ENCODE data around the gene BACE1. TPM values are rescaled to one million over a fixed set of nuclear protein-coding genes. Genes with fewer than 3 reads are reported as not detected.

Gene BACE1
- total RNA-seq, 1 experiment from 2014 or later: 9.6 TPM

- Histone ChIP-seq H3K9me2 (ENCODE audit: insufficient read depth) (no peaks in the 10 kb centered on the region), H3F3A (ENCODE audit: insufficient read depth, low read depth) (no peaks in the 10 kb centered on the region), H3K27ac (no peak overlapping the region), H2AFZ (no peak overlapping the region), H3K36me3 (ENCODE audit: low read depth) (peaks cover 18% of the 10 kb centered on the region; the same call in 1 of the 2 replicates), H3K79me2 (ENCODE audit: low read depth) (no peaks in the 10 kb centered on the region), H3K9me3 (ENCODE audit: insufficient read depth, low read depth) (no peaks in the 10 kb centered on the region), H3K4me2 (no peak overlapping the region), H3K4me1 (replicated peaks; ENCODE audit: insufficient read depth) (no peaks in the 10 kb centered on the region), H3K4me3 (no peak overlapping the region), H3K27me3 (ENCODE audit: insufficient read depth, low read depth) (no peaks in the 10 kb centered on the region), H4K20me1 (ENCODE audit: insufficient read depth) (no peaks in the 10 kb centered on the region)
- intact Hi-C loops (cut with micrococcal nuclease; ENCODE audit: unreplicated experiment): no loop called here
- ChIA-PET POLR2A (ENCODE audit: unreplicated experiment) (no interaction called here), CTCF (no interaction called here)
- TF ChIP-seq, protein P1, sequence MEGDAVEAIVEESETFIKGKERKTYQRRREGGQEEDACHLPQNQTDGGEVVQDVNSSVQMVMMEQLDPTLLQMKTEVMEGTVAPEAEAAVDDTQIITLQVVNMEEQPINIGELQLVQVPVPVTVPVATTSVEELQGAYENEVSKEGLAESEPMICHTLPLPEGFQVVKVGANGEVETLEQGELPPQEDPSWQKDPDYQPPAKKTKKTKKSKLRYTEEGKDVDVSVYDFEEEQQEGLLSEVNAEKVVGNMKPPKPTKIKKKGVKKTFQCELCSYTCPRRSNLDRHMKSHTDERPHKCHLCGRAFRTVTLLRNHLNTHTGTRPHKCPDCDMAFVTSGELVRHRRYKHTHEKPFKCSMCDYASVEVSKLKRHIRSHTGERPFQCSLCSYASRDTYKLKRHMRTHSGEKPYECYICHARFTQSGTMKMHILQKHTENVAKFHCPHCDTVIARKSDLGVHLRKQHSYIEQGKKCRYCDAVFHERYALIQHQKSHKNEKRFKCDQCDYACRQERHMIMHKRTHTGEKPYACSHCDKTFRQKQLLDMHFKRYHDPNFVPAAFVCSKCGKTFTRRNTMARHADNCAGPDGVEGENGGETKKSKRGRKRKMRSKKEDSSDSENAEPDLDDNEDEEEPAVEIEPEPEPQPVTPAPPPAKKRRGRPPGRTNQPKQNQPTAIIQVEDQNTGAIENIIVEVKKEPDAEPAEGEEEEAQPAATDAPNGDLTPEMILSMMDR (conservative IDR thresholded peaks at IDR 0.05): no peak
- no peak for TF ChIP-seq EZH2 (IDR thresholded peaks at IDR 0.05; ENCODE audit: low read depth)
- DNase-seq: no peak
- no TSS peak for BruUV-seq (replicated peaks)
These were observed 29.5 kb downstream of the BACE1 start for GRCh38 chr11:117286588-117286987.

DNA sequence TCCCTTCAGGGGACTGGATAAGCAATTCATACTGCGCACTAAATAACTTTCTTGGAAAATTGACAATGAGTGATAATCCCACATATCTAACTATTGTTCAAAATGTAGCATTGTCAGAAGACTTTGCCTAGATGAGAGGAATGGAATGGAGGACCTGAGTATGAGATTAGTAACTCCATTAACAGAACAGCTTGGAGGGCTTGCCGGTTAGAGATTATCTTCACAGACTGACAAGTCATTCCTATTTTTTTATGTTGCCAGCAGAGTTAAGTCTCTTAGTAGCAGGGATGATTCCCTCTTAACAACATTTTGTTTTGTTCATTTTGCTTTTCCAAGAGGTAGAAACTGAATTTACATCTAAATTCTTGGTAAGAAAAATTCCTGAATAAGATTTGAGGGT lies 32.0 kb downstream of the BACE1 start:
- ChIA-PET POLR2A (ENCODE audit: unreplicated experiment) (no interaction called here), CTCF (no interaction called here)
- no peaks in the 10 kb centered on the region for H3K27me3 ChIP-seq (ENCODE audit: insufficient read depth, low read depth)

DNA sequence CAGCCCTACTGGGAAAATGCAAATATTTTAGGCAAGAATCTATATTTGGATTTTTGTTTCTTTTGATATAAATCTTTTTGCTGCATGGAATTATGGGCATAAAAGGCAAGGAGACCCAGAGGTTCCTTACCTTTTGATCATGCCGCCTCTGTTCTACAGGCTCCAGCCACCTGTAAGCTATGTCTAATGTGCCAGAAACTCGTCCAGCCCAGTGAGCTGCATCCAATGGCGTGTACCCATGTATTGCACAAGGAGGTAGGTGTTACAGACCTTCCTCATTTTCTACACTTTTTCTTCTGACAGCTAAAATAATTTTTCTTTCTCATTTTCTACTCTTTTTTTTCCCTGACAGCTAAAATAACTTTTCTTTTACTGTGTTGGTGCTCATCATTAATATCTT lies 33.1 kb downstream of the BACE1 start:
- POLR2A ChIA-PET (ENCODE audit: unreplicated experiment): no interaction called here
- H3K79me2 ChIP-seq (ENCODE audit: low read depth): no peaks in the 10 kb centered on the region
- DNase-seq: no peak
- CTCF ChIA-PET: no interaction called here
- H3K36me3 ChIP-seq (ENCODE audit: low read depth): peaks cover 18% of the 10 kb centered on the region; the same call in 1 of the 2 replicates
- no peaks in the 10 kb centered on the region for H3K27me3 ChIP-seq (ENCODE audit: insufficient read depth, low read depth)
- no peaks in the 10 kb centered on the region for H3K4me1 ChIP-seq (replicated peaks; ENCODE audit: insufficient read depth)
- no peaks in the 10 kb centered on the region for H4K20me1 ChIP-seq (ENCODE audit: insufficient read depth)
- intact Hi-C loops (cut with micrococcal nuclease; ENCODE audit: unreplicated experiment): no loop called here
- H3F3A ChIP-seq (ENCODE audit: insufficient read depth, low read depth): no peaks in the 10 kb centered on the region
- no peak overlapping the region for H3K4me3 ChIP-seq
- TF ChIP-seq EZH2 (IDR thresholded peaks at IDR 0.05; ENCODE audit: low read depth): no peak
- TF ChIP-seq, protein P1 (conservative IDR thresholded peaks at IDR 0.05): no peak
- H3K27ac ChIP-seq: no peak overlapping the region
- no peak overlapping the region for H3K4me2 ChIP-seq
- H3K9me2 ChIP-seq (ENCODE audit: insufficient read depth): no peaks in the 10 kb centered on the region
- no peaks in the 10 kb centered on the region for H3K9me3 ChIP-seq (ENCODE audit: insufficient read depth, low read depth)
- no peak overlapping the region for H2AFZ ChIP-seq
- no TSS peak for BruUV-seq (replicated peaks)

More for the DNA sequence above, 32.0 kb downstream of the BACE1 start:
- no peak overlapping the region for H3K4me2 ChIP-seq
- peaks cover 18% of the 10 kb centered on the region; the same call in 1 of the 2 replicates for H3K36me3 ChIP-seq (ENCODE audit: low read depth)
- no peaks in the 10 kb centered on the region for H3F3A ChIP-seq (ENCODE audit: insufficient read depth, low read depth)
- H3K27ac ChIP-seq: no peak overlapping the region
- H3K79me2 ChIP-seq (ENCODE audit: low read depth): no peaks in the 10 kb centered on the region
- no TSS peak for BruUV-seq (replicated peaks)
- no peaks in the 10 kb centered on the region for H3K4me1 ChIP-seq (replicated peaks; ENCODE audit: insufficient read depth)
- TF ChIP-seq EZH2 (IDR thresholded peaks at IDR 0.05; ENCODE audit: low read depth): no peak
- TF ChIP-seq, protein P1 (conservative IDR thresholded peaks at IDR 0.05): no peak
- DNase-seq: no peak
- H3K9me2 ChIP-seq (ENCODE audit: insufficient read depth): no peaks in the 10 kb centered on the region
- no peak overlapping the region for H2AFZ ChIP-seq
- H4K20me1 ChIP-seq (ENCODE audit: insufficient read depth): no peaks in the 10 kb centered on the region
- intact Hi-C loops (cut with micrococcal nuclease; ENCODE audit: unreplicated experiment): no loop called here
- no peaks in the 10 kb centered on the region for H3K9me3 ChIP-seq (ENCODE audit: insufficient read depth, low read depth)
- no peak overlapping the region for H3K4me3 ChIP-seq

Data from PC-9 (cell line).